CD4-positive, alpha-beta T cell treated with Interleukin-4 for 1 hour (primary cell): ENCODE results near the gene RIMKLB.
"Not testable (repeated sequence)": the region's sequence is repeated elsewhere in the genome, so short reads cannot be mapped to it uniquely, and the experiment has no call there.

ENCODE experiments used
- DNase-seq, 2 donors: peaks; one replicate each; pipeline ENCODE4 v3.0.0-alpha.2; 2020 to 2022

Gene RIMKLB

DNA sequence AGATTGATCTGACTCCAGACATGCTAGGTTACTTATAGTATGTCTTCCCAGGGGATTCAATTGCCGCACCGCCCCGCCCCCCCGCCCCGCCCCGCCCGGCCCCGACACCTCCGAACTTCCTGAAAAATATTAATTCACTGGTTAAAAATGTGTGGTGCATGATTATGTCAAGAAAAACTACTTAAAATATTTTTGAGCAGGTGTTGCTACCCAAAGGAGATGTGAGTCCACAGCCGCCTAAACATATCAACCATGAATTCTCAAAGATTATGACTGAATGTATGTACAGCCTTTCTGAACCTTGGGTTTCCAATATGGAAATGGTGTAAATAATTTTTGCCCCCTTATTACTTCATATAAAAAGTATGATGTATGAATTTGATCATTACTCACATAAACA is 2.7 kb upstream of the RIMKLB start:
- no peak for DNase-seq

DNA sequence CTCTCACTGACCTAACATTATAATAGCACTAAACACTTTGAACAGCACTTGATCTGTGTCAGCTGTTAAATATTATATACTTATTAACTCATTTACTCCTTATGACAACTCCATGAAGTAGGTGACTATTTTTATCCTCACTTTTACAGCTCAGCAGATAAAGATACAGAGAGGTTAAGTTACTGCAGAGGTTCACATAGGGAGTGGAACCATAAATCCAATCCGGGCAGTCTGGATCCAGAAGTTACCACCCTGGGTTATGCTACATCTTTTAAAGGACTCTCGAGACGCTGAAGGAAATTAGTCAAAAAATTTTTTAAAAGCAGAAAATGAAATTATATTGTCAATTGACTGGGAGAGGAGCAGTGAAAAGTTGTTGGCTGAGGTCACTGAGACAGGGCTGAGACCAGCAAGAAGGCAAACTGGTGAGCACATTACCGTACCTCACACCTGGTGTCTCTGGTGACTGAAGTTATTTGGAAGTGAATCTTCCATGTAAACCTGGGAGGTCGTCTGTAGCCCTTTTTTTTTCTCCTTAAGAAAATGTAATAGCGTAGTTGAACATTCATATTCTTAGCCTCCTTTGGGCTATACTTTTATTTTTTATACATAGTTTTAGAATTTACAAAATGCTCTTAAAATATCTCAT is 1.2 kb upstream of the RIMKLB start:
- no peak for DNase-seq

DNA sequence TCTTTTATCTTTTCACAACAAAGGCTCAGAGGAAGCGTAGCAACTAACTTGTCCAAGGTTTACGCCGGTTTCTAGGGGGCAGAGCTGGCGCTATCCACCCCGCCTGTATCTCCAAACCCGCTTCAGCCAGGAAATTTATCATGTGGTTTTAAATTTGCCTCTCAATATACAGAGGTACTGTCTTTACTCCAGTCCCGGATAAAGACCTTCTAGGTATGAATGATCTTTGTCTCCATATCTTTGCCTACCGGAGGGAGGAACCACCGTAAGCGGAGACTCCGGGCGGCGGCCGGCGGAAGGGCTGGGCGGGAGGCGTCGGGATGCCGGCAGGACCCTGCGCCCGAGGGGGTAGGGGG is 693 bp upstream of the RIMKLB start:
- peak; percentile 23 to 56 for DNase-seq

DNA sequence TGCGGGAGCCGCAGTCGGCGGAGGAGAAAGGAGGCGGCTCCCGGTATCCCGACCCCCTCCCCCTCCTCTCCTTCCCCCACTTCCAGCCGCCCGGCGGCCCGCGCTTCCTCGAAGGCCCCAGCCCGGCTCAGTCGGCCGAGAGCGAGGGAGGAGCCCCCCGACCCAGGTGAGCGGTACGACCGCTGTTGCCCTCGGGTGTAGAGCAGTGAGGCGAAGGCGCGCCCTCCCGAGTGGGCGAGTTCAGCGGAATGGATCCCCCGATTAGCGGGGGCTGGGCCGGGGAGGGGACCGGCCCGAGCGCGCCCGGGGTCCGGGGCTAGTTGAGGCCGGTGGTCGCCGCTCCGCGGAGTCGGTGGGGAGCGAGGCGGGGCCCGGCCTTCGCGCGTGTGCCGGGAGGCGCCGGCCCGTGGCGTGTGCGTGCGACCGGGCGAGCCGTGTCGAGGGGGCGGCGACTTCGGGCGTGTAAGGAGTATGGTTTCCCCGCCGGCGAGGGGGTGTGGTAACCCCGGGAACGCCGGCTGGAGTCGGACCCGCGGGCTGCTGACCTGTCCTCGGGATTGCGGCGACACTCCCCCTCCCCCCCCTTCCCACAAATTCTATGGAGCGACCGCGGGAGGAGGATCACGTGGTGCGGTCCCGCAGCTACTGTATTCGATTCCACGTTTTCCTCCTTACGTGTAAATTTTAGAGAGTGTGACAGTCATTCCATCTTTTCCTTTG is 501 bp downstream of the RIMKLB start:
- peak; percentile 42 to 49 for DNase-seq

DNA sequence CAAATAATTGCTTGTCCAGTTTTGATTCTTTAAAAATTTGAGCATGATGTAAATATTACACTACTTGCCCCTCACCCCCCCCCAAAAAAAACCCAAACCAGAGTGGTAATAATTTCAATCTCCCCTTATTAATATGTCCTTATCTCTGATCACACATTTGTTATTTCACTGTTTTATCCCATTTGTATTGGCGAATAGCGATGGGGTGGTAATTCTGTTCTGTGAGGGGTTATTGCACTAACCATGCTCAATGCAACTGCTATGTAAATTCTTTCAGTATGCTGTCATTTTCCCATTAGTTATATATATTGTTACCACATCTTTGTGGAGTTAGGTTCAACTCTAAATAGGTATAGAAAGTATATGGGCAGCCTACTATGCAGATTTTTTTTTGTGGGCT is 1.1 kb downstream of the RIMKLB start:
- DNase-seq, result no peak

DNA sequence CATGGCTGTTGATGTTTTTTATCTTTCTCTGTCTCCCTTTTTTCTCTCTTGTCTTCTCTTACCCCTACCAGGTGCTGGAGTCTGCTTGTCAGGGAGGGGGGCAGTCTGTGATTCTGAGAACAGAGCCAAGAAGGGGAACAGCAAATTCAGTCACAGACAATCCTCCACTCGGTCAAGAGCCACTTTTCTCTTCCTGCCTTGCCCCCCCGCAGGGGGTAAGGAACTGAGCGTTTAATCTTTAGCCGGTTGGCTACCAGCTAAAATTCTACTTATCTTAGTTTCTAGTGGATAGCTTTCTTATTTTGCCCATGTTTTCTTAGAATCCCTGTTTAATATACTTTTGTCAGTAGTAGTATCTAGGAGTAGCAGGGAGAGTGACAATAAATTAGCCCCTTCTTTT is 1.9 kb downstream of the RIMKLB start:
- no peak for DNase-seq

DNA sequence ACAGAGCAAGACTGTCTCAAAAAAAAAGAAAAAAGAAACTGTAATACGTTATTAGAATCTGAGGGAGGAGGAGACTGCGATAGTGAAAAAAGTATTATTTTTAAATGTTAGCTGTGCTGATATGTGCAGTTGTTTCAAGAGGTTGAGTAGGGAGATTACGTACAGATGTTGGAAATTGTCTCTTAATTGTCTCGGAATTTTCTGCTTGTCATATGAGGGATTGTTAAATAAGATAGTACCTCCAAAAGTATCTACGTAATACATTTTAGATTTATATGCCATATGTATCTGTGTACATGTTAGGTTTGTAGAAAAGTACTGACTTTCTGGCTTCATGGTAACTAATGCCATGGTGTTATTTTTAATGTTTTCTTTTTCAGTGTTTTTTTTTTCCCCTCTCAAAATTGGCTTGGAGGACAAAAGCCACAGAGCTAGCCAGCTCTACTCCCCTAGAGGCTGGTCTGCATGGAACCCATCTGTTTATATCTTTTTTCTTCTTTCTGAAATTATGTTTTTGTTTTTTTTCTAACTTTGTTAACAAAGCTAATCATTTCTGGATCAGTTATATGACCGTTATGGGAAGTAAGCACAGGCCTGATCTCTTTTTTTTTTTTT is 3.4 kb downstream of the RIMKLB start:
- no peak for DNase-seq

DNA sequence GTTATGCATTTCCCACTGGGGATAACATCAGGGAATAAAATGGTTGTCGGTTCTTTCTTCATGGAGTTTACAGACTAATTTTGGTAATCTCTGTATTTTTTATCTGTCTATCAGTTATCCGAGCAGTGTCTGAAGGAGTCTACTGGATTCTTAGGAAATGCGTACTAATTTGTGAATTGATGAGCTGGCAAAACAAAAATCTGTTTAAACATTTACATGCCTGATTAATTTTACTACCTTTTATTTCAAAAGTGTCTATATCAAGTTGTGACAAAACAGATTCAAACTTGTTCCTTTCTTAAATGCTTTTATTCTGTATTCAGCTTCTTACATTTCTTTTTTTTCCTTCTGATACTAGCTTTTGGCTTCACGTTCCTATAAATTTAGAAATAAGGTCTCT is 4.4 kb downstream of the RIMKLB start:
- DNase-seq, result no peak

DNA sequence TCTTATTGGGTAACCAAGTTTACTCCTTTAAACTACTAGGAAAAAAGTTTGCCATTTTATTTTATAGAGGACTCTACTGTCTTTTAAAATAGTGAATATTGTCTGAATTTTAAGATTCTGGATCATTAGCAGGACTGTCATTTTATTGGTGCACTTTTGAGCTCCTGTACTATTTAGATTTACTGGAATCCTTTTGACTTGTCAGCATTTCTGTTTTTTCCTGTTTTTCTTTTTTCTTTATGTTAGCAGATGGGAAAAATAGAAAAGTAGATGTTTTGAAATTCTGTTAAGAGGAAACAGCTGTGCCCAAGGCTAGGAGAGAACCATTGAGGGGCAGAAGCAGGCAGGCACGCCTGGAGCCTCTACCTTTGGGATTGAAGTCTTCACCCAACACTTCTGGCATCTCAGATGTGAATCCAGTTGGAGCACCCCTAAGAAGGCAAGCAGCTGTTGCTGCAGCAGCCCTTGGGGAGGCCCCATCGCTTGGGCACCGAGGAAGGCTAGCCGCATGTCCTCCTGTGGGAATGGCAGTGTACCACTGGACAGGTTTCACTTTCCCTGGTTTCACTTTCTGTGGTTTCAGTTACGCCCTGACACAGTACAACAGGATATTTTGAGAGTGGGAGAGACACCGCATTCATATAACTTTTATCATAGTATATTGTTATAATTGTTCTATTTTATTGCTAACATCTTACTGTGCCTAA is 11.5 kb downstream of the RIMKLB start:
- no peak for DNase-seq

DNA sequence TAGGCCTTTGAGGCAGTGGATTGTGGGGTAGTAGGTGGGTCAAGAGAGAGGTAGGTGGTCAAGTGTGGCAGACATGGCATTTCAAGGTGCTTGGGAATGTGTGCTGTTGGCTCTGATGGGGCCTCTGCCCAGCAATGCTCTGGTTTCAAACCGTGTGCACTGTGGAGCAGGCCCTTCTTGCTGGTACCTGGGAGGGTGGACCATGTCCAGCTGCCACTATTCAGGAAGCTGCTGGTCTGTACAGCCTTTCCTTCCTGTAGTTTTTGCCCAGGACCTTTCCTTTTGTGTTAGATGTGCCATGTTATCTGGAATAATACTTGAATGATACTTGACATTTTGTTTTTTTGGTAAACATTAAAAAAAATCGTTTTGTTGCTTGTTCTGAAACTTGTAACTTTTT is 14.8 kb downstream of the RIMKLB start:
- no peak for DNase-seq

DNA sequence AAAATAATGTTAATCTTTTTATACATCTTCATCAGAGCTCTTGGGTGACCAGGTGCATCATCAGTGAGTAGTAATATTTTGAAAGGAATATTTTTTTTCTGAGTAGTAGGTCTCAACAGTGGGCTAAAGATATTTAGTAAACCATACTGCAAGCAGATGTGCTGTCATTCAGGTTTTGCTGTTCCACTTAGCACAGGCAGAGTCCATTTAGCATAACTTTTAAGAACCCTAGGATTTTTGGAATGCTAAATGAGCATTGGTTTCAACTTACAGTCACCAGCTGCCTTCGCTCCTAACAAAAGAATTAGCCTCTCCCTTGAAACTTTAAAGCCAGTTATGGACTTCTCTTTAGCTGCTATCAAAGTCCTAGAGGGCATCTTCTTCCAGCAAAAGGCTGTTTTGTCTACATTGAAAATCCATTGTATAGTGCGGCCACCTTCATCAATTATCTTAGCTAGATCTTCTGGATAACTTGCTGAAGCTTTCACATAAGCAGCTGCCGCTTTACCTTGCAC is 24.6 kb downstream of the RIMKLB start:
- no peak for DNase-seq

DNA sequence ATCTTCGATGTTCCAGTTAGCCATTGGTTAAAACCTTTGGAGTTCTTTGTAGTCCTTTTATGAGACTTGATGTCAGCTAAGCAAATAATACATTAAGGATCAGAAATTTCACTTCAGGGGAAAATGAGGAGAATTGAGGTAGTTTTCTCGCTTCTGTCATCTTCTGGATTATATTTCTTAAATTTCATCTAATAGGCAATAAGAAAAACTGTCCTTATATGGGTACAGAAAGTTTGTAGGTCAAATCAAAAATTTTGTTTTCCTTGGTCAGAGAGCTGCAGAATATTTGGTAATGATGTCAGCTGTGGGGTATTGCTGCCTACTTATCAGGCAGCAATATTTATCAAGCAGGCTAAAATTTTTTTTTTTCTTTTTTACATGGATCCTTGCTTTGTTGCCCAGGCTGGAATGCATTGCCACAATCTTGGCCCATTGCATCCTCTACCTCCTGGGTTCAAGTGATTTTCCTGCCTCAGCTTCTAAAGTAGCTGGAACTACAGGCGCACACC is 37.1 kb downstream of the RIMKLB start:
- no peak for DNase-seq

DNA sequence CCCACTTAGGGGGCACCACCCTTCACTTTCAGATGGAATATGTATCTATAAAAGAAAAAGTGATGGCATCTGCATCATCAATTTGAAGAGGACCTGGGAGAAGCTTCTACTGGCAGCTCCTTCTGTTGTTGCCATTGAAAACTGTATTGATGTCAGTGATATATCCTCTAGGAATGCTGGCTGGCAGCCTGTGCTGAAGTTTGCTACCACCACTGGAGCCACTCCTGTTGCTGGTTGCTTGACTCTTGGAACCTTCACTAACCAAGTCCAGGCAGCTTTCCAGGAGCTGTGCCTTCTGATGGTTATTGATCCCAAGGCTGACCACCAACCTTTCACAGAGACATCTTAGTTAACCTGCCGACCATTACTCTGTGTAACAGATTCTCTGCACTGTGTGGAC is 44.7 kb downstream of the RIMKLB start:
- no peak for DNase-seq

DNA sequence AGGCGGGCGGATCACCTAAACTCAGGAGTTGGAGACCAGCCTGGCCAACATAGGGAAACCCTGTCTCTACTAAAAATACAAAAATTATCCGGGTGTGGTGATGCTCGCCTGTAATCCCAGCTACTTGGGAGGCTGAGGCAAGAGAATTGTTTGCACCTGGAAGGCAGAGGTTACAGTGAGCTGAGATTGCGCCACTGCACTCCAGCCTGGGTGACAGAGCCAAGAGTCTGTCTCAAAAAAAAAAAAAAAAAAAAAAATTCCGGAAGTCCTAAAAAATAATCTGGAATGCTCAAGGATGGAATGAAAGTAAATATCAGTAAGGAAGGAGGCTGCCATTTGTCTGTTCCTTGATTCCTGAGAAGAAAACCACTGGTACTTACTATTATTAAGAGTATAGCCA is 45.3 kb downstream of the RIMKLB start:
- DNase-seq, result not testable (repeated sequence)

DNA sequence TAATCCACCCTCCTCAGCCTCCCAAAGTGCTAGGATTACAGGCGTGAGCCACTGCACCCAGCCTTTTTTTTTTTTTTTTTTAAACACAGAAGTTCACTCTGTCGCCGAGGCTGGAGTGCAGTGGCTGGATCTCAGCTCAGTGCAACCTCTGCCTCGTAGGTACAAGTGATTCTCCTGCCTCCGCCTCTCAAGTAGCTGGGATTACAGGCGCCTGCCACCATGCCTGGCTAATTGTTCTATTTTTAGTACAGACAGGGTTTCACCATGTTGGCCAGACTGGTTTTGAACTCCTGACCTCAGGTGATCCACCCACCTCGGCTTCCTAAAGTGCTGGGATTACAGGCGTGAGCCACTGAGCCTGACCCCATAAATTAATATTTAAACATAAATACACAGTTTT is 47.8 kb downstream of the RIMKLB start:
- not testable (repeated sequence) for DNase-seq

DNA sequence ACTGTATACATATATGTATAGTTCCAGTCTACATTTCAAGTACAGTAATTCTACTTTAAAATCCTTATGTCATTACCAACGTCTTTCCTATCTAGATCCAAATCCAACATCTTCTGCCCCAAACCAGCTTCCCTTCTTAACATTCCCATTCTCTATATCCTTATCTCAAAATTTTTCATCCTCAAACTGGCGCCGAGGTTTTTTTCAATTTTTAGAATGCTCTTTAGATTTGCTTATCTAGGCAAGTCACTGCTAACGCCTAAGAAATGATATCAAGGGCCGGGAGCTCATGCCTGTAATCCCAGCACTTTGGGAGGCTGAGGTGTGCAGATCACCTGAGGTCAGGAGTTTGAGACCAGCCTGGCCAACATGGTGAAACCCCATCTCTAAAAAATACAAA is 48.3 kb downstream of the RIMKLB start:
- no peak for DNase-seq

DNA sequence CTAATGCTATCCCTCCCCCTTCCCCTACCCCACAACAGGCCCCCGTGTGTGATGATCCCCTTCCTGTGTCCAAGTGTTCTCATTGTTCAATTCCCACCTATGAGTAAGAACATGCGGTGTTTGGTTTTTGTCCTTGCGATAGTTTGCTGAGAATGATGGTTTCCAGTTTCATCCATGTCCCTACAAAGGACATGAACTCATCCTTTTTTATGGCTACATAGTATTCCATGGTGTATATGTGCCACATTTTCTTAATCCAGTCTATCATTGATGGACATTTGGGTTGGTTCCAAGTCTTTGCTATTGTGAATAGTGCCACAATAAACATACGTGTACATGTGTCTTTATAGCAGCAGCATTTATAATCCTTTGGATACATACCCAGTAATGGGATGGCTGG is 62.3 kb downstream of the RIMKLB start:
- DNase-seq, result not testable (repeated sequence)

DNA sequence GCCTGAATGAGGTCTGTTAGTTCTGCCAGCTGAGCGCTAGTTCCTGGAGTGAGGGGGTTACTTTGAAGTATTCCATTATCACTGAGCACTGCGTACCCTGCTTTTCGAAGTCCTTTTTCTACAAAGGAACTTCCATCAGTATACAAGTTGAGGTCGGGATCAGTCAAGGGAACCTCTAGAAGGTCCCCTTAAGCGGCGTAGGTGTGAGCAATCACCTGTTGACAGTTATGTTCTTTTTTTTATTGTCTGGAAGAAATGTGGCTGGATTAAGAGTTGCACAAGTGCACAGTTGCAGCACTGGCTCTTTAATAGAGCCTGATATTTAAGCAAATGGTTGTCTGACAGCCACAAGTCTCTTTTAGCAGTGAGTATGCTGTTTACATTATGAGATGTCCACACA is 64.9 kb downstream of the RIMKLB start:
- DNase-seq, result not testable (repeated sequence)

DNA sequence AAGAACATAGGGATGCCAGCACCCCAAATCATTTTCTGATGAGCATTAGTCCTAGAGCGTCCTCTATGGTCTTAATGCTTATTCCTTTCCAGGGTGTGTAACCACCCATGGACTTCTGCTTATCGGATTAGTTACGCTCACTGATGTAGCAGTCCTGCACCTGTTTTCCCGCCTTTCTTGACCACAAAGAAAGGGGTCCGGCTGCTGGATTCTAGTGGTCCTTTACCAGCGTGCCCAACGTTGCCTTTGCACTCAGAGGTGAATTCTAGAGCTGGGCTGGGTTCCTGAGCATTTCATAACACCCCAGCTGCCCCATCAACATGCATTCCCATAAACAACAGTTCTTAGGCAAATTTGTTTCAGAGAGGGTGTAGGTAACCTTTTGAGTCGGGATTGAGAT is 68.3 kb downstream of the RIMKLB start:
- DNase-seq, result not testable (repeated sequence)

DNA sequence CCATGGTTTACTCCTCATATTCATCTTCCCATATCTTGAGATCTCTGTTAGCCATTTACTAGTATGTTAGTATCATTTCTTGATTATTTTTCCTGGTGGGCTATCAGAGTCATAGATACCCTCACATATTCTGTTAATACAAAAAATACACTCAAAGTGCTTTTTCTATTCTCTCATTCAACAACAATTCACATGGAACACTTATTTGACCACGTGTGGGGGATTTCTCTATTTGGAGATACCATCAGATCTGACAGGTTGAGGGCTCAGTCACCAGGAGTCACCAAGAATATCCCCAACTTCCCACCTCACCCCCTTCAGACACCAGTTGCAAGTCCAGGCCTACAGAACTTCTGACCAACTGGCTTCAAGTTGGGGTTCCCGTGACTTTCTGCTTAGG is 72.7 kb downstream of the RIMKLB start:
- DNase-seq, result no peak

DNA sequence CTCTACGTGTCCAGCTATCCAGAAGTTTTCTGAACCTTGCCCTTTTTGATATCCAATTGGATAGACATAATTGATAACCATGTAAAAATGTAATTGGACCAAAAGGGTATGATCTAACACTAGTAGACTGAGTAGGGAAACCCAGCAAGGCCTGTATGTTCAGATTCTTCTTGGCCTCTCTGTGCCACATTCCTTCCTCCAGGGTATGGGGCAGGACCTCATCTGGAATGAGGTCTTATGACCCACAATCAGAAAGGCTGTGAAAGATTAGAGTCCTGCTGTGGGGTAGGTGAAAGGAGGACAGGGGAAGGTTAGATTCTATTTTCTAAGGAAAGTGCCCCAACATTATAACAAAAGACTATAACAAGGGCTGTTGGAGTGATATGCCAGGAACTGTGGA is 73.3 kb downstream of the RIMKLB start:
- no peak for DNase-seq

DNA sequence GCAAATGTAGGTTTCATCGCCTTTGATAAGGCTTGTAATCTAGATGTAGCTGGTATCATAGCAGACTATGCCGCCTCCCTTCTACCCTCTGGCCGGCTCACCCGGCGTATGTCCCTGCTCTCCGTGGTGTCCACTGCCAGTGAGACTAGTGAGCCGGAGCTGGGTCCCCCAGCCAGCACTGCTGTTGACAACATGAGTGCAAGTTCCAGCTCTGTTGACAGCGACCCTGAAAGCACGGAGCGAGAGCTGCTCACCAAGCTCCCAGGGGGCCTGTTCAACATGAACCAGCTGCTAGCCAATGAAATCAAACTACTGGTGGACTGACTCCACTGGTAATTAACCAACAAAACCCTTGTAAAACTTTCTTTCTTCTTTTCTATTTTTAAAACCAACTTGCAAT is 75.7 kb downstream of the RIMKLB start:
- no peak for DNase-seq

DNA sequence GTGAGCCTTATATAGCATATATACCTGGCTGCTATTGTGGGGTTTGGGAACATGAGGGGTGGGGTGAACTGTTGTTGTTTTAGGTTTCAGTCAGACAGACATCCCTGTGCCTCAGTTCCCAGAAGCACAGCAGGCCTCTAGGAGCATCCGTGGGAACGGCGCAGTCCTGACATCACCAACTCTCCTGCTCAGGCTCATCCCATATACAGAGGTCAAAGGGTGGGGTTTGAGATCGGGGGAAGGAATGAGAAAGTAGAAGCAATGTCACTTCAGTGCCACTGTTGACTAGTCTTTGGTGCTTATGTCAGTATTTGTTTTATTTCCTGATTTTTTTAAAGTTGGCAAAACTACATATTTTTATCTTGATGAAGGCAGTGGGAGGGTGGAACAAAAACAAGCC is 81.5 kb downstream of the RIMKLB start:
- no peak for DNase-seq

DNA sequence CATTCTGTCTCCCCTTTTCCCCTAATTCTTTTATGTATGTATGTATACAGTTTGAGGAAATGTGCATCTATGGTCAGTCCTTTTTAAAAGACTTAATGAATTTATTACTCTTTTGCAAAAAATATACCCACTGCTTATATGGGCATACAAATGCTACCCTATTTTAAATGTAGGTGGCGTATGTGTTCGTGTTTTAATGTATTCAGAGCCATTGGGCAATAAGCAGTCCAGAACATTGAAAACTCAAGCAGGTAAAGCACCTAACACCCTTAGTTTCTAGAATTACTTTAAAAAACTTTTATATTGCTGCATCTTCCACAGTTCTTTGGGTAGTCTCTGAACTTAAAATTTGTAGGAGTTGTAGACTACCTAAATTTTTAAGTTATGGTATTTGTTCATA is 82.1 kb downstream of the RIMKLB start:
- no peak for DNase-seq
